AG04450 (cell line): ENCODE results near the gene TRIM38. TPM values are rescaled to one million over a fixed set of nuclear protein-coding genes. Genes with fewer than 3 reads are reported as not detected.

Source experiments
- CTCF ChIA-PET: fragments of 300-600, 350-600 bp; formaldehyde crosslinking; extraction: SDS; loops from one replicate; lab custom pipeline; 2022; ENCODE audit warnings: antibody characterized with exemption, inconsistent platforms; lab: Charles Lee
- POLR2A ChIA-PET: fragments of 350-600 bp; formaldehyde crosslinking; extraction: SDS; loops from one replicate; lab custom pipeline; 2021; ENCODE audit warnings: antibody characterized with exemption, inconsistent platforms; lab: Yijun Ruan, JAX
- DNase-seq: peaks from one replicate; pipeline ENCODE4 v3.0.0-alpha.2; 2011; ENCODE audit warnings: low read depth, low spot score
- H3K27ac ChIP-seq: one replicate; pipeline ENCODE4 v1.5.1; 2012; ENCODE audit warnings: low read depth, low read length, control low read depth
- H3K27me3 ChIP-seq: one replicate; pipeline ENCODE4 v1.6.0; 2012; ENCODE audit warnings: low read length; ENCODE audit not compliant: control insufficient read depth, insufficient read depth
- H3K4me3 ChIP-seq: 2 replicates; pipeline ENCODE4 v1.5.1; 2011; ENCODE audit warnings: mild to moderate bottlenecking, low read depth, low read length, control low read depth
- H3K9me3 ChIP-seq: 2 replicates; pipeline ENCODE4 v1.5.1; 2012; ENCODE audit warnings: low read length; ENCODE audit not compliant: control insufficient read depth, insufficient read depth
- CTCF ChIP-seq: IDR thresholded peaks from 2 replicates; pipeline ENCODE4 v1.5.1; 2011; ENCODE audit warnings: low read depth, low read length, control low read depth, inconsistent platforms
- polyA plus RNA-seq: library from polyadenylated mRNA; depleted of rRNA; stranded (reverse); fragments of >200 nt; gene quantifications from 2 replicates; pipeline ENCODE4 v1.2.3, GENCODE V29; 2011

TRIM38 gene
- polyA plus RNA-seq, 1 experiment: 9.1 TPM

GRCh38 chr6:26022132-26022472, 59.5 kb downstream of the TRIM38 start:
- TF ChIP-seq CTCF: no peak
- ChIA-PET POLR2A (interaction anchor here (0.6 to 4.0 kb wide), 14 partner anchors 9 to 1874 kb away, joined by 3 to 91 read pairs (median 14); a partner anchor contains a TSS), CTCF (interaction anchor here (0.8 to 2.7 kb wide), 6 partner anchors 9 to 1874 kb away, joined by 3 to 19 read pairs (median 7); partner anchors contain the start of gene HFE)
- Histone ChIP-seq H3K9me3 (no peaks in the 10 kb centered on the region; the same call in 1 of the 2 replicates), H3K27me3 (no peaks in the 10 kb centered on the region), H3K27ac (peak overlapping the region; percentile 92), H3K4me3 (peak overlapping the region; percentile 71)
- DNase-seq: no peak

- DNase-seq: no peak
- Histone ChIP-seq H3K27me3 (no peaks in the 10 kb centered on the region), H3K27ac (no peak overlapping the region), H3K9me3 (no peaks in the 10 kb centered on the region; the same call in 1 of the 2 replicates), H3K4me3 (no peak overlapping the region)
- TF ChIP-seq CTCF: no peak
- CTCF ChIA-PET: interaction anchor here (0.7 to 2.7 kb wide), 6 partner anchors 9 to 1873 kb away, joined by 3 to 19 read pairs (median 7); partner anchors contain the start of gene HFE
- POLR2A ChIA-PET: interaction anchor here (1.0 to 4.0 kb wide), 8 partner anchors 8 to 1844 kb away, joined by 3 to 91 read pairs (median 9); a partner anchor contains a TSS
These were observed 60.1 kb downstream of the TRIM38 start for GRCh38 chr6:26022737-26023136.

GRCh38 chr6:26024651-26025046, 62.0 kb downstream of the TRIM38 start:
- no peaks in the 10 kb centered on the region; the same call in 1 of the 2 replicates for H3K9me3 ChIP-seq
- no peak for DNase-seq
- ChIA-PET CTCF (interaction anchor here (1.0 to 2.8 kb wide), 6 partner anchors 8 to 72 kb away, joined by 3 to 43 read pairs (median 12); a partner anchor contains a TSS), POLR2A (interaction anchor here (3.5 to 10.2 kb wide), 4 partner anchors 8 to 133 kb away, joined by 17 to 272 read pairs (median 28); a partner anchor contains a TSS)
- TF ChIP-seq CTCF: no peak
- peak overlapping the region; percentile 91 for H3K27ac ChIP-seq
- no peaks in the 10 kb centered on the region for H3K27me3 ChIP-seq
- H3K4me3 ChIP-seq: no peak overlapping the region

DNA sequence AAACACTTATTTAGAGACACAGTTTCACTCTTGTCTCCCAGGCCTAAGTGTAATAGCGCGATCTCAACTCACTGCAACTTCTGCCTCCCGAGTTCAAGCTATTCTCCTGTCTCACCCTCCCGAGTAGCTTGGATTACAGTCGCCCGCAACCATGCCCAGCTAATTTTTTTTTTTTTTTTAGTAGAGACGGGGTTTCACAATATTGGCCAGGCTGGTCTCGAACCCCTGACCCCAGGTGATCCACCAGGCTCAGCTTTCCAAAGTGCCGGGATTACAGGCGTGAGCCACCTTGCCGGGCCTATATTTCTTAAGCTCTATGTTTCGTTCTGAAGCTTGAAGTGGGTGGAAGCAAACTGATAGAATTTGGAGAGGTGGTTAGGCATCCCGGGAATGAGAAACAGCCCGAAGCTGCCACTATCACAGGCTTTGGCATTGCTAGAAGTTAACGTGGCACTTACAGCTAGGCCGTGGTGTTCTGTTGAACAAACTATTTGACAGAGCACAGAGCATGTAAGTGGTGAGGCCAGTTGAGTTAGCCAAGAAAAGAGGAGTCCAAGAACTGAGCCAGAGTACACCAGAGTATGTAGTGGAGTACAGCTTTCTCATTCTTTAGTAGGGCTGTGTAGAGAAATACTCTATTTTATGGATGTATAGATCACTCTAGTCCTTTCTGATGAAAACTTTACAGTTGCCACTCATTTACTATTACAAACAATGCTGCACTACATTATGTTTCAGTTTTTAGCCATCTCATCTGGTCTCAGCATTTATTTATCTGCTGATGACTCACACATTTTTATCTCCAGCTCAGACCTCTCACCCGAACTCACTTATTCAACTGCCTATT, 62.7 kb downstream of the TRIM38 start:
- Histone ChIP-seq H3K4me3 (no peak overlapping the region), H3K9me3 (no peaks in the 10 kb centered on the region; the same call in 1 of the 2 replicates), H3K27me3 (no peaks in the 10 kb centered on the region), H3K27ac (peak overlapping the region; percentile 91)
- ChIA-PET POLR2A (interaction anchor here (0.6 to 10.2 kb wide), 13 partner anchors 8 to 1841 kb away, joined by 3 to 272 read pairs (median 6); a partner anchor contains a TSS), CTCF (interaction anchor here (0.5 to 2.8 kb wide), 21 partner anchors 9 to 1514 kb away, joined by 3 to 43 read pairs (median 5); a partner anchor contains a TSS)
- no peak for DNase-seq
- TF ChIP-seq CTCF: no peak
